MG63 (cell line): ENCODE measurements around the gene DFFB. TPM values are rescaled to one million over a fixed set of nuclear protein-coding genes. Genes with fewer than 3 reads are reported as not detected.
A peak's percentile ranks its signal among the peaks of the same experiment; 100 is the strongest.

Source experiments
- DNase-seq: peaks from one replicate; pipeline ENCODE4 v3.0.0-alpha.2; 2020
- H3K27me3 ChIP-seq: fragments of 250-450 bp; sonication (Bioruptor Pico); 2 replicates; pipeline ENCODE4 v1.5.1; 2020; ENCODE audit warnings: mild to moderate bottlenecking, moderate library complexity
- H3K36me3 ChIP-seq: fragments of 250-450 bp; sonication (Bioruptor Pico); 2 replicates; pipeline ENCODE4 v1.5.1; 2020; ENCODE audit warnings: mild to moderate bottlenecking, moderate library complexity
- H3K4me3 ChIP-seq: fragments of 250-450 bp; sonication (Bioruptor Pico); 2 replicates; pipeline ENCODE4 v1.5.1; 2020; ENCODE audit warnings: mild to moderate bottlenecking, moderate library complexity
- H3K9me3 ChIP-seq: fragments of 250-450 bp; sonication (Bioruptor Pico); 2 replicates; pipeline ENCODE4 v1.5.1; 2020; ENCODE audit warnings: mild to moderate bottlenecking, moderate library complexity
- total RNA-seq: library from RNA; depleted of rRNA; stranded (reverse); fragments of >200 nt; shearing (Covaris generic); gene quantifications from 2 replicates; pipeline ENCODE4 v1.2.3, GENCODE V29; 2014; ENCODE audit warnings: low replicate concordance

DFFB gene
- total RNA-seq, 1 experiment from 2014 or later, result 19.1 TPM

GRCh38 chr1:3883194-3883925, 26.1 kb downstream of the DFFB start:
- DNase-seq, result no peak
- Histone ChIP-seq H3K36me3 (peaks cover 5% of the 10 kb centered on the region; the same call in 1 of the 2 replicates), H3K9me3 (no peaks in the 10 kb centered on the region), H3K27me3 (no peaks in the 10 kb centered on the region), H3K4me3 (no peak overlapping the region)

DNA sequence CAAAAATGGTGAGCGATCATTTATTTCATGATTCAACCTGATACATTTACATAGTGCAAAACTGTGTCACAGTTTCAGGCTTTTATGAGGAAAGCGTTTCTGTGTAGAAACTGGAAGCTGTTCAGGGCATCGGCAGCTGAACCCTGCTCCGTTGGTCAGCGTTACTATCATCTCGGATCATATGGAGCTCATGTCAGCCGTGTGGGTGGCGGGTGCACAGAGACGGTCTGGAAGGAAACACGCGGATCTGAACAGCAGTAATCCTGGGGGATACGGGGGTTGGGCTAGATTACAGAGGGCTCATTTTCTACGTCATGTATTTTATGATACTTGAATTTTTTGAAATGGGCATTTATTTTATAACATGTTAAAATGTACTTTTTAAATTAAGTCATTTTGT, 27.7 kb downstream of the DFFB start:
- Histone ChIP-seq H3K27me3 (no peaks in the 10 kb centered on the region), H3K4me3 (no peak overlapping the region), H3K36me3 (peaks cover 4% of the 10 kb centered on the region), H3K9me3 (no peaks in the 10 kb centered on the region)
- no peak for DNase-seq

DNA sequence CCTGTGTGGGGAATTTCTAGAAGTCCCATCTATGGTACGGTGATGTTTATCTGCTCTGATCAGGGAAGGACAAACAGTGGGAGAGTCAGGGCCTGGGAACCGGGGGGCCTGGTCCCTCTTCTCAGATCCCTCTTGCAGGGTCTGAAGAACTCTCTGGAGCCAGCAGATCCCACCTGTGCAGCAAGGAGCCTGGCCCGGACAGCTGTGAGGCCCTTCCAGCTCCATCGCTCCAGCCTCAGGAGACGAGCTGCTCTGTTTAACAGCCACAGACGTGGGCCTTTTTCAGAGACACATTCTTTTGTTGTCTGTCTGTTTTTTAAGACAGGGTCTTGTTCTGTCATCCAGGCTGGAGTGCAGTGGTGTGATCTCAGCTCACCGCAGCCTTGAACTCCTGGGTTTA, 28.3 kb downstream of the DFFB start:
- no peak for DNase-seq
- H3K27me3 ChIP-seq, result no peaks in the 10 kb centered on the region

GRCh38 chr1:3886106-3886670, 28.9 kb downstream of the DFFB start:
- H3K36me3 ChIP-seq, result peaks cover 17% of the 10 kb centered on the region
- H3K9me3 ChIP-seq, result no peaks in the 10 kb centered on the region
- DNase-seq, result no peak
- no peaks in the 10 kb centered on the region for H3K27me3 ChIP-seq
- no peak overlapping the region for H3K4me3 ChIP-seq

More for the DNA sequence above, 28.3 kb downstream of the DFFB start:
- no peak overlapping the region for H3K4me3 ChIP-seq
- H3K9me3 ChIP-seq, result no peaks in the 10 kb centered on the region
- peaks cover 11% of the 10 kb centered on the region for H3K36me3 ChIP-seq

GRCh38 chr1:3886691-3887090, 29.4 kb downstream of the DFFB start:
- DNase-seq, result no peak
- H3K4me3 ChIP-seq, result no peak overlapping the region
- no peaks in the 10 kb centered on the region for H3K9me3 ChIP-seq
- H3K36me3 ChIP-seq, result peaks cover 20% of the 10 kb centered on the region
- H3K27me3 ChIP-seq, result no peaks in the 10 kb centered on the region

DNA sequence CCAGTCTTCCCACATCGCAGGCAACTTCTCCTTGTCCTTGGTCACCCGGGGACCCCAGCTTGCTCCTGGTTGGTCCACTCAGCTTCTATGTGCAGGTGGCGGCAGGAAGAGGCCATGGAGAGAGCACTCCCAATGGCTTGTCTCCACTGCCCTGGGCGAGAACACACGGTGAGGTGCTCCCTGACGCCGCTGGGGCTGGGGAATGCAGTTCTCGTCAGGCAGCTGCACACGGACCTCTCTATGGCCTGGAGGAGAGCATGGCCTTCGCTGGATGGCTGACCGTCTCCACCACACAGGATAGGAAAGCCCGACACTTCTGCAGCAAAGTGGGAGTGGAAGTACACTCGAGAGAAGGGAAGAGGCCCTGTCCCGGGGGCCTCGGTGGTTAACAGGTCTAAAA, 31.0 kb downstream of the DFFB start:
- Histone ChIP-seq H3K36me3 (peaks cover 20% of the 10 kb centered on the region), H3K27me3 (no peaks in the 10 kb centered on the region), H3K4me3 (no peak overlapping the region), H3K9me3 (no peaks in the 10 kb centered on the region)
- no peak for DNase-seq

- Histone ChIP-seq H3K36me3 (peaks cover 20% of the 10 kb centered on the region), H3K4me3 (no peak overlapping the region), H3K27me3 (no peaks in the 10 kb centered on the region), H3K9me3 (no peaks in the 10 kb centered on the region)
- DNase-seq, result no peak
Observed at GRCh38 chr1:3889936-3890335, 32.7 kb downstream of the DFFB start.

DNA sequence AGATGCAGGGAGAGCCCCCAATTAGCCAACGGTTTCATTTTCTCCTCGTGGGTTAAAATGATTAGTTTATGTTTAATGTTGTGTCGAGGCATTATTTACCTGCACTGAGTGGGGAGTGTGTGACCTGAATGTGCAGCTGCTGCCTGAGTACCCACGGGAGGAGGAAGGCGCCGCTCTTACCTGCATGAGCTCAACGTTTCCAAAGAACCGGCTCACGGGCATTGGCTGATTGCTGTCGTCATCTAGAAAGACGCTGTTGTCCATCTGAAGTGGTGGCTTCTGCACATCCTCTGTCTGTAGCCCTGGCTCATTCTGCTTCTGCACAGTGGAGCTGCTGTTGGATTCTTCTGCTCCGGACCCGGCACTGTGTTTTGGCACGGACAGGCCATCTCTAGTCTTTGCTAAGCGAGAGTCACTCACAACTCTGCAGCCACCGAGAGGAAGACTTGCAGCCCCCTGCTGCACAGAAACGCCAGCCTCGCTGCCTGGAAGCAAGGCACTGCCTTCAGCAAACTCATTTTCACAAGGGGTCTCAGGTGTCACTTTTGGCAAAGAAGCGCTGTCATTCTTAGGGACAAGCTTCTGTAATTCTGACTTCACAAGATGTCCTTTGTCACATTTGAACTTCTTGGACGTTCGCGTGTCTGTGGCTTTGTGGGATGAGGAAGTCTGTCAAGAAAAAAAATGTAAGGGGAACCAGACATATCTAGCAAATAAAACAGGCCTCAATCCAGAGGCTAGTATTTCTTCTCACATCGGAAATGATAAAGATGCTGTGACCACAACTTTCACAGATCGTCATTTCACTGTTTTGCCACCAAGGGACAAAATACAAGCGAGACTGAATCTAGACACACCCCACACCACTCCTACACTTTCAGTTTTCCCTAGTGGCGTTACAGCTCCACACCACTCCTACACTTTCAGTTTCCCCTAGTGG, 33.4 kb downstream of the DFFB start:
- Histone ChIP-seq H3K4me3 (no peak overlapping the region), H3K36me3 (peaks cover 22% of the 10 kb centered on the region), H3K9me3 (no peaks in the 10 kb centered on the region), H3K27me3 (no peaks in the 10 kb centered on the region)
- no peak for DNase-seq

- DNase-seq, result no peak
- H3K27me3 ChIP-seq, result no peaks in the 10 kb centered on the region
- no peak overlapping the region for H3K4me3 ChIP-seq
- peaks cover 25% of the 10 kb centered on the region for H3K36me3 ChIP-seq
- H3K9me3 ChIP-seq, result no peaks in the 10 kb centered on the region
Observed at GRCh38 chr1:3891329-3891865, 34.1 kb downstream of the DFFB start.

- H3K4me3 ChIP-seq, result no peak overlapping the region
- peaks cover under 1% of the 10 kb centered on the region; the same call in 1 of the 2 replicates for H3K9me3 ChIP-seq
- no peak for DNase-seq
- peaks cover 27% of the 10 kb centered on the region for H3K36me3 ChIP-seq
- H3K27me3 ChIP-seq, result no peaks in the 10 kb centered on the region
Observed at GRCh38 chr1:3892748-3893147, 35.5 kb downstream of the DFFB start.

DNA sequence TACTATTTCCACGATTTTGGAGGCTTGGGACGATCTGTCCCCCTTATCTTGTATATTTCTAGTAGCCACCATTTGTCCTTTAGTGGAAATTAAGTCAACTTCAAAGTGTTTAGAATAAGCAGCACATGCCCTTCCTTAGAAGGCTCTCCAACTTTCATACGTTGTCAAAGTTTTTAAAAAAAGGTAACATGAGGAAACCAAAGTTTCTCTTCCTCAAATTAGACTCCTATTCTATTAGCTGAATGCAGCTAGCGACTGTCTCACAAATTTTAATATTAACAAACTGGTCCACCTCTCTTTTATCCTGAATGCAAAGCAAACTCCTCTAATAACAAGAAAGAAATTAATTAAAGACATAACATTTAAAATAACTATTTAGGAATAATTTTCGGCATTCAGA, 35.9 kb downstream of the DFFB start:
- peaks cover 5% of the 10 kb centered on the region for H3K9me3 ChIP-seq
- H3K27me3 ChIP-seq, result no peaks in the 10 kb centered on the region
- DNase-seq, result no peak
- no peak overlapping the region for H3K4me3 ChIP-seq
- peaks cover 32% of the 10 kb centered on the region for H3K36me3 ChIP-seq

GRCh38 chr1:3894626-3895278, 37.5 kb downstream of the DFFB start:
- Histone ChIP-seq H3K36me3 (peaks cover 37% of the 10 kb centered on the region), H3K27me3 (no peaks in the 10 kb centered on the region), H3K4me3 (no peak overlapping the region), H3K9me3 (peaks cover 17% of the 10 kb centered on the region)
- no peak for DNase-seq

- Histone ChIP-seq H3K36me3 (peaks cover 30% of the 10 kb centered on the region), H3K27me3 (no peaks in the 10 kb centered on the region), H3K4me3 (no peak overlapping the region), H3K9me3 (peaks cover 17% of the 10 kb centered on the region)
- no peak for DNase-seq
Observed at GRCh38 chr1:3895279-3895950, 38.1 kb downstream of the DFFB start.

GRCh38 chr1:3895951-3896325, 38.7 kb downstream of the DFFB start:
- Histone ChIP-seq H3K36me3 (peaks cover 25% of the 10 kb centered on the region), H3K27me3 (no peaks in the 10 kb centered on the region), H3K9me3 (peaks cover 17% of the 10 kb centered on the region), H3K4me3 (no peak overlapping the region)
- DNase-seq, result no peak

DNA sequence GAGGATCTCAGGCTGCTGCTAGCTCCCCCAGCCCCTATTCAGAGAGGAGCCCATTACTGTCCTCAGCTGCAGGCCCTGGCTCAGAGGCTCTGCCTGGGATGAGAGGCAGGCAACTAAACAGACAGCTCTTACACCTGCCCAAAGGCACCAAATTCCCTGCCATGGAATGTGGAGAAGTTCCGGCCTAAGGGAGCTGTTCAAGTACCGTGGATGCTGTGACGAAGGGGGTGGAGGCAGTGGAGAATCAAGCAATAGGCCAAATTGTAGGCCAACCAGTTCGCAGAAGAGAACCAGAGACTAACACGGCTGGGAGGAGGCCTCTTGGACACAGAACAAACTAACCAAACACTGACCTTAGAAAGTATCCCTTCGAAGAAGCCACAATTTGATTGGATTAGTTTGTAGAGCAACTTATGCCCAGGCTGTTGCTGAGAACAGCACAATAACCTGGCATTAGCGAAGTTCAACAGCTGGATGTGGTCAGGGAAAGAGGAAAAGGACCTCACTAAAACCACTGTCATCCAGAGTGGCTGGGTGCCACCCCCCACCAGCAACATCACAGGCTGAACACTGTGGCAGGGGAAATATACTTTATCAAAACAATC, 39.2 kb downstream of the DFFB start:
- peaks cover 17% of the 10 kb centered on the region for H3K9me3 ChIP-seq
- no peak overlapping the region for H3K4me3 ChIP-seq
- DNase-seq, result no peak

GRCh38 chr1:3898475-3898735, 41.1 kb downstream of the DFFB start:
- DNase-seq, result no peak
- Histone ChIP-seq H3K27me3 (no peaks in the 10 kb centered on the region), H3K4me3 (peak overlapping the region; percentile 93; the same call in 1 of the 2 replicates), H3K36me3 (peaks cover 20% of the 10 kb centered on the region), H3K9me3 (peaks cover 17% of the 10 kb centered on the region)

More for the DNA sequence above, 39.2 kb downstream of the DFFB start:
- H3K36me3 ChIP-seq, result peaks cover 20% of the 10 kb centered on the region
- no peaks in the 10 kb centered on the region for H3K27me3 ChIP-seq
